ENCODE measurements around the gene KRTAP5-7. TPM values are rescaled to one million over a fixed set of nuclear protein-coding genes. Genes with fewer than 3 reads are reported as not detected.
A peak's percentile ranks its signal among the peaks of the same experiment; 100 is the strongest.

The KRTAP5-7 gene
- total RNA-seq, 1 experiment from 2014 or later, result not detected

- ChIA-PET POLR2A (ENCODE audit: unreplicated experiment) (no interaction called here), CTCF (no interaction called here)
- Histone ChIP-seq H4K20me1 (ENCODE audit: insufficient read depth) (no peaks in the 10 kb centered on the region), H3K9me3 (ENCODE audit: insufficient read depth, low read depth) (peaks cover 5% of the 10 kb centered on the region; the same call in 1 of the 2 replicates), H2AFZ (no peak overlapping the region), H3K27ac (no peak overlapping the region), H3K9me2 (ENCODE audit: insufficient read depth) (no peaks in the 10 kb centered on the region), H3K27me3 (ENCODE audit: insufficient read depth, low read depth) (no peaks in the 10 kb centered on the region), H3K4me3 (no peak overlapping the region), H3K79me2 (ENCODE audit: low read depth) (no peaks in the 10 kb centered on the region), H3K36me3 (ENCODE audit: low read depth) (0 out of 2 replicates have a peak, but pooled peaks cover 8% of the 10 kb centered on the region), H3K4me2 (no peak overlapping the region), H3F3A (ENCODE audit: insufficient read depth, low read depth) (peaks cover 6% of the 10 kb centered on the region; the same call in 1 of the 2 replicates), H3K4me1 (replicated peaks; ENCODE audit: insufficient read depth) (peaks cover 28% of the 10 kb centered on the region)
- intact Hi-C loops (cut with micrococcal nuclease; ENCODE audit: unreplicated experiment), result no loop called here
- TF ChIP-seq EZH2 (IDR thresholded peaks at IDR 0.05; ENCODE audit: low read depth) (no peak), CTCF (conservative IDR thresholded peaks at IDR 0.05) (no peak)
- DNase-seq, result peak in 1 of 2 experiments; percentile 24
- no TSS peak for BruUV-seq (replicated peaks)
Observed at GRCh38 chr11:71505001-71505400, 22.1 kb upstream of the KRTAP5-7 start.

GRCh38 chr11:71505781-71506180, 21.3 kb upstream of the KRTAP5-7 start:
- Histone ChIP-seq H3K4me3 (no peak overlapping the region), H2AFZ (no peak overlapping the region), H3K9me2 (ENCODE audit: insufficient read depth) (no peaks in the 10 kb centered on the region), H3K4me2 (no peak overlapping the region), H4K20me1 (ENCODE audit: insufficient read depth) (no peaks in the 10 kb centered on the region), H3F3A (ENCODE audit: insufficient read depth, low read depth) (no peaks in the 10 kb centered on the region; the same call in 1 of the 2 replicates), H3K9me3 (ENCODE audit: insufficient read depth, low read depth) (peaks cover 7% of the 10 kb centered on the region; the same call in 1 of the 2 replicates), H3K36me3 (ENCODE audit: low read depth) (0 out of 2 replicates have a peak, but pooled peaks cover 7% of the 10 kb centered on the region), H3K27ac (no peak overlapping the region), H3K4me1 (replicated peaks; ENCODE audit: insufficient read depth) (peaks cover 21% of the 10 kb centered on the region), H3K27me3 (ENCODE audit: insufficient read depth, low read depth) (no peaks in the 10 kb centered on the region), H3K79me2 (ENCODE audit: low read depth) (no peaks in the 10 kb centered on the region)
- ChIA-PET POLR2A (ENCODE audit: unreplicated experiment) (interaction anchor here (0.6 kb wide), 1 partner anchor 7 kb away, joined by 4 read pairs; no protein-coding TSS in a partner anchor), CTCF (no interaction called here)
- intact Hi-C loops (cut with micrococcal nuclease; ENCODE audit: unreplicated experiment), result no loop called here
- no peak for TF ChIP-seq CTCF (conservative IDR thresholded peaks at IDR 0.05)
- TF ChIP-seq EZH2 (IDR thresholded peaks at IDR 0.05; ENCODE audit: low read depth), result no peak
- no TSS peak for BruUV-seq (replicated peaks)
- peak in 1 of 2 experiments; percentile 2 for DNase-seq

- Histone ChIP-seq H4K20me1 (ENCODE audit: insufficient read depth) (no peaks in the 10 kb centered on the region), H3K4me1 (replicated peaks; ENCODE audit: insufficient read depth) (peaks cover 14% of the 10 kb centered on the region), H3K4me3 (no peak overlapping the region), H3K9me2 (ENCODE audit: insufficient read depth) (no peaks in the 10 kb centered on the region), H2AFZ (no peak overlapping the region), H3K79me2 (ENCODE audit: low read depth) (no peaks in the 10 kb centered on the region), H3K4me2 (no peak overlapping the region), H3K9me3 (ENCODE audit: insufficient read depth, low read depth) (peaks cover 7% of the 10 kb centered on the region; the same call in 1 of the 2 replicates), H3K27ac (no peak overlapping the region), H3K27me3 (ENCODE audit: insufficient read depth, low read depth) (no peaks in the 10 kb centered on the region), H3F3A (ENCODE audit: insufficient read depth, low read depth) (no peaks in the 10 kb centered on the region), H3K36me3 (ENCODE audit: low read depth) (no peaks in the 10 kb centered on the region)
- TF ChIP-seq CTCF (conservative IDR thresholded peaks at IDR 0.05) (no peak), EZH2 (IDR thresholded peaks at IDR 0.05; ENCODE audit: low read depth) (no peak)
- POLR2A ChIA-PET (ENCODE audit: unreplicated experiment), result interaction anchor here (0.7 kb wide), 1 partner anchor 734 kb away, joined by 4 read pairs; no protein-coding TSS in a partner anchor
- no peak for DNase-seq
- no TSS peak for BruUV-seq (replicated peaks)
- intact Hi-C loops (cut with micrococcal nuclease; ENCODE audit: unreplicated experiment), result no loop called here
- CTCF ChIA-PET, result no interaction called here
Observed at GRCh38 chr11:71507102-71507501, 20.0 kb upstream of the KRTAP5-7 start.

Data from PC-9 (cell line).